NCI-H510A treated with DMSO at 0.1 percent for 48 hours (cell line): Measurements from ENCODE around the gene COLEC12.
"Not testable (repeated sequence)": the region's sequence is repeated elsewhere in the genome, so short reads cannot be mapped to it uniquely, and the experiment has no call there.

Experiments used
- DNase-seq: peaks from one replicate; lab custom pipeline; 2025; lab: John Stamatoyannopoulos, UW

The COLEC12 gene

DNA sequence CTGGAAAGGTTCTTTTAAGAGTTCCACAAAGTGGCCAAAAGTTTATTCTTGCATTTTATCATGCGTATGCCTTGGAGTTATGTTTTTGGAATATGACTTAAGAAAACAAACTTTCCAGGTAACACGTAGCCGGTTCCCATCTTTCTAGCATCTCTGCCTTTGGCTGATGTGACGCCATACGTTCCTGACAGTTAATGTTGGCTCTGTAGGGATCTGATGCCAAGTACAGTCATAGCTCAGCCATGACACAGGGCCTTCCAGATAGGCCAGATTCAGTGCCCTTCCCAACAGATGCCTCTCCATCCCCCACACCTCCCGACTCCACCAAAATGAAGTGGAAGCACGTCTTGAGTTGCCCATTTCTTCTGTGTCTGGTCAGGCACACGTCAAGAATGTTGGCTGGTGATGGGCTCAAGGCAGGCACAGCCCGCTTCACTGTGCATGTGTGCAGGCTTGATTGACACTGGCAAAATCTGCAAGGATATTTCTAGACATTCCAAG lies 181.7 kb downstream of the COLEC12 start:
- DNase-seq: no peak

- DNase-seq: peak; percentile 44
Observed at GRCh38 chr18:317618-318017, 182.9 kb downstream of the COLEC12 start.

GRCh38 chr18:316393-316792 lies 184.1 kb downstream of the COLEC12 start:
- no peak for DNase-seq

GRCh38 chr18:313931-314330 lies 186.6 kb downstream of the COLEC12 start:
- no peak for DNase-seq

GRCh38 chr18:312415-312814 lies 188.1 kb downstream of the COLEC12 start:
- DNase-seq: no peak

- no peak for DNase-seq
Observed at GRCh38 chr18:310042-310441, 190.5 kb downstream of the COLEC12 start.

GRCh38 chr18:308086-308485 lies 192.4 kb downstream of the COLEC12 start:
- DNase-seq: not testable (repeated sequence)

DNA sequence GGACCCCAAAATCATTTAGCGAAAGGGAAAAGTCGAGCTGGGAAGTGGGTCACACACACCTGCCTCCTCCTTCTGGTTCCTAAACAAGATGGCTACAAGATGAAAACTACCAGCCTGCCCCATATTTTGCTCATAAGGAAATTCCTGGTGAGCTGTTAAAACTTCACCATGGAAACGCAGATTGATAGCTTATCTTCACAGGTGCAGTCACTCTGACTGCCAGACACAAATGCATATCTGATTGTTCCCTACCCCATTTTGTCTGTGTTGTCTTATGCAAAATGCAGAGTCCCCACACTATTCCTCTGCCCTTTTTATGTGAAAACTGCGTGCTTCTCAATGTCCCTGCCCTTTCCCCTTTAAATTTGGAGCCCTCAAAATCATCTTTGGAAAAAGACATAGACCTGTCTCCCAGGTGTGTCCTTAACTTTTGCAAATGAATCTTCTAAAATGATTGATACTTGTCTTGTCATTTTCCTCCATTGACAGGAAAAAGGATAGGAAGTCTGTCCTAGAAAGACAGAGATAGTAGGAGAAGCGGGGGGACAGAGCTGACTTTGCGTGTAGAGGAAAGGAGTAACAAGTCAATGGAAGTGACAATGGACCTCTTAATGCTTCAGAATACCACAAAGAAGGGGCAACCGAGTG lies 193.8 kb downstream of the COLEC12 start:
- DNase-seq: no peak

GRCh38 chr18:305003-305501 lies 195.4 kb downstream of the COLEC12 start:
- DNase-seq: no peak

- DNase-seq: no peak
Observed at GRCh38 chr18:303607-304006, 196.9 kb downstream of the COLEC12 start.

DNA sequence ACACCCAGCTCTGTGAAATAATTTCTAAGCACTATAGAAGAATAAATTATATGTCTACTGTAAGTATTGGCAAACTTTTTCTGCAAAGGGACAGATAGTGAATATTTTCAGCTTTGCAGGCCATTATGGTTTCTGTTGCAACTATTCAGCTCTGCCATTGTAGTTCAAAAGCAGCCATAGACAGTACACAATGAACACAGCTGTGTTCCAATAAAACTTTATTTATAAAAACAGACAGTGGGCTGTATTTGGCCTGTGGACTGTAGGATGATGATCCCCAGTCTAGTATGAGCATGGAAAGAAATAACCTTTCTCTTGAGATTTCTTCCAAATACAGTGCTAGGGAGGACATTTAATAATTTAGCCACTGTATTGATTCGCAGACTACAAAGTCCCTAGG lies 197.5 kb downstream of the COLEC12 start:
- no peak for DNase-seq

- DNase-seq: no peak
Observed at GRCh38 chr18:302097-302496, 198.4 kb downstream of the COLEC12 start.

DNA sequence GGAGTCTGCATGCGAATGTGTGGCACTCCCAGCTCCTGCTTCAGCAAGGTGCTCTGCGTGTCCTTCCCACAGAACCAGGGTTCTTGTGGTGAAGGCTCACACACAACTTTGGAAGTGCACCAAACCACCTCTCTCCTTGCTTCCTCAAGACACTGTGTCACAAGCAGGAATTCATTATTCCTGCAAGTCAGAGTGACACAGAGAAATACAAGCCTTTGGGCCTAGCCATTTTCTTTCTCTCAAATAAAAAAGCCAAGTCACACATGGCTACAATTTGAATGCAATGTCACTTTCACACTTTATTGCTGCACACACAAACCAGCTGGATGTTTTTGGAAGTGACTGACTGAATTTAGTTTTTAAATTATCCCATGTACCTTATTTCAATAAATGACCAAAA lies 202.6 kb downstream of the COLEC12 start:
- no peak for DNase-seq

DNA sequence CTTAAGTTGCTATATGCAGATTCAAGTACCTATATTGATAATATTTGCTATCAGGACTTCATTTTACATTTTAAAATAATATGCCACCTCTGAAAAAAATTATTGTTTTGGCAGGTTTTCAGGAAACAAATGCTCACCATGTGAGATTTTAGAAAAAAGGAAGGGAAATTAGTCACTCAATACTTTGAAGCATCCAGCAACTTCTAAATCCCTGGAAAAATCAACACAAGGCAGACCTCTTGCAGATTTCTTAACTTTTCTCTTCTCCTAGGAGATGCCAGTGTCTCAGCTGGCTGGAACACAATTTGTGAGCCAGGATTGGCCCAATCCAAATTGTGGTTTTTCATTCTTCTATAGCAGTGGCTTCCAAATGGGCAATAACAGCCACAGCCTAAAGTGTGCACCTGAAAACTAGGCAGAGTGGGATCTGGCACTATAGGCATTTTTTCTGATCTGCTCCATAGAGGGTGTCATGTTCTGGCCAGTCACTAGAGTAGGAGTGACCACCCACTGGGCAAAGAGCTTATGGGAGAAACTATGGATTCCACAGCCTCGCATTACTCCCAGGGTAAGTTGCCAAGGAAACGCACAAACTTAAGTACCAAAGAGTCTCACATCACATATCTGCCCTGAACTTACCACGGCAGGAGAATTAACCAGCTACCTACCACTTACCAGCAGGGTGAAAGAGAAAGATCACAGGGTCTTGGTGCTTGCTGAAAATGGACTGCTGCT lies 204.6 kb downstream of the COLEC12 start:
- DNase-seq: no peak

- DNase-seq: no peak
Observed at GRCh38 chr18:294566-294965, 205.9 kb downstream of the COLEC12 start.

DNA sequence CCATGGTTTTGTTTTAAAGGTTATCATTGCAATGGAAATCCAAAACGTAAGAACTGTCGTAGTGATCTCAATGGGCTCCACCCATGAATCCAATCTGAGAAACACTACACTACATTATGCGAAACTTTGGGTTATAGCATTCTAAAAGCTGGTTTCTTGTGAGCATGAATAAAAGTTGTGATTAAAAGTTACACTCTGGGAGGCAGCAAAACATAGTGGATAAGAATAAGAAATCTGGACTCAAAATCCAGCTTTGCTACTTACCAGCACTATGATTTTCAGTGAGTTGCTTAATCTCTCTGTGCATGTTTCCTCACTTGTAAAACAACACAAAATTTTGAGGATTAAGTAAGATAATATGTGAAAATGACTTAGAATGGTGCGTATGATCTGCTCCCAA lies 207.0 kb downstream of the COLEC12 start:
- DNase-seq: no peak

- no peak for DNase-seq
Observed at GRCh38 chr18:292271-292670, 208.2 kb downstream of the COLEC12 start.

- DNase-seq: not testable (repeated sequence)
Observed at GRCh38 chr18:289970-290369, 210.5 kb downstream of the COLEC12 start.

- no peak for DNase-seq
Observed at GRCh38 chr18:289026-289425, 211.5 kb downstream of the COLEC12 start.

DNA sequence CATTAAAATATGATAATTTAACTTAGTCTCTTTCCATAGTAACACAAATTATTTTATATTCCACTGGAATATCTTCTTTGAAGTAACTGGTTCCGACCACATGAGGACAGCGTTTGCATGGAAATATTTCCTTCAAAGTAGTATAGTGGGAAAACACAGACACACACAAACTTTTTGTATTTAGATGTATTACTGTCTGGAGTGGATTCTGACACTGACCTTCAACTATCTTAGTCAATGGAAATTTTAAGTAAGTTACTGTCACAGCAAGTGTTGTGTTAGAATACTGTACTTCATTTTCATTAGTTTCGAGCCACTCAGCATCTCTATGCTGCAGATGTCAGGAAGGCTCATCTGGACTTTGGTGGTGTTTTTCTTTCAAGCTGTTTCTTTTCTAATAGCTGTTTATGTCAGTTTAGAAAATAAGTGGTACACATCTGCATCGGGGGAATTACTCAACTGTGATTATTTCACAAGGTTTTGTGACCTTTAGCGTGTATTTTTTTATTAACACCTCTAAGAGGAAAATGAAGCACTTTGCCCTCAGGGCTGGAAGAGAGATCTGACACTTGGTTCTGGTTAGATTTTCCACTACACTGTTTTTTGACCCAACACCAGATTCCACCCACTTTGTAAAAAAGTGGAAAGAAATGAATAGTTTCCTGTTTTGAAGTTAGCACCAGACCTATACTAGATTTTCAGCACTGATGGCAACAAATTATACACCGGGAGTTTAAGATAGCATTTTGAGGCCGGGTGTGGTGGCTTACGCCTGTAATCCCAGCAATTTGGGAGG lies 213.8 kb downstream of the COLEC12 start:
- DNase-seq: peak; percentile 26

DNA sequence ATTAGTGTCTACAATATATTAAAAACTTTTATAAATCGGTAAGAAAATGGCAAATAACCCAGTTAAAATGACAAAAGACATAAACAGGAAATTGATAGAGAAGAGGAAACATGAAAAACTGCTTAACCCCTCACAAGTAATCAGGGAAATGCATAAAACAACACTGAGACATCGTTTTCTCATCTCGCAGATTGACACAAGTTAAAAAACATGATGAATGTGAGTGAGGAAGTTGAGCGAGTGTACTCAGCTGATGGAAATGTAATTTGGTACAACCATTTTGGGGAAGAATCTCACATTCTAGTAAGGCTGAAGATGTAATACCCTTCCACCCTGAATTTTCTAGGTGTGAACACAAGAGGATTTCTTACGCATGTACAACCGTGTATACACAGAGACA lies 214.7 kb downstream of the COLEC12 start:
- DNase-seq: no peak

DNA sequence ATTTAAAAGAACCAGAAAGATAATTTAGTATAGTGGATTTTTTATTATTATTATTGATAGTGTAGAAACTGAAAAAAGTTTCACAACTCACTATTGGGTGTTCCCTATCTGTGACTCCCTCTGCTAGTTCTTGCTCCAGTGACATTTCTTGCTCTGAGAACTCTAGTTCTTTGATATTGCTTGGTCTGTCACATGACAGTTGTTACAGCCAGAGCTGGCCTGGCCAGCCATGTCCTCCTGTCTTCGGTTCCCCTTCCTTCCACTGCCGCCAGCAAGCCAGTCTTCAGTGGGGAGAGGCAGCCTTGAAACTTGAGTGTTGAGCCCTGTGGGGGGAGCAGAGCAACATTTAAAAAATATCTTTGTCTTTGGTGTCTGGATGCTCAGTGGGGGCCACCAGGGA lies 225.0 kb downstream of the COLEC12 start:
- DNase-seq: no peak

DNA sequence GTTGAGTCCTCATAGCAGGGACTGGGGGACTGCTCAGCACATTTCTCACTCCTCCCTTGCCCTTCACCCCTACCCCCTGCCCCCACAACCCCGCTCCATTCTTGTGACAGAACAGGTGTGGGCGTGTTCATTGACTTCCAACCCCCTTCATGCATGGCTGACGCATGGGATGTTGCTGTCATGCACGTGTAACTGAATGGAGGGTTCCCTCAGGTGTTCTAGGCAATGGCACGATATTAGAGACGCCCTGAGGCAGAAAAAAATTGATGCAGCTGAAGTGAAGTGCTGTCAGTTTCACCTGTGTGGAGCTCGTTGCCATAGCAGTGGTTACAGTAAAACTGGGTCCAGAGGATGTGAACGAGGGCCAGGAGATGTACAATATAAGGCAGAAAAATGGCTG lies 226.2 kb downstream of the COLEC12 start:
- DNase-seq: no peak
